B cell (primary cell): ENCODE measurements around the gene IFITM1.
"Not testable (repeated sequence)": the region's sequence is repeated elsewhere in the genome, so short reads cannot be mapped to it uniquely, and the experiment has no call there.

Experiments used
- EZH2 ChIP-seq: IDR thresholded peaks from 2 replicates; pipeline ENCODE4 v1.6.1; 2012; ENCODE audit warnings: borderline replicate concordance, low read depth, mild to moderate bottlenecking, moderate library complexity, low read length; ENCODE audit not compliant: insufficient read depth, poor library complexity, severe bottlenecking
- TF ChIP-seq, protein P1 (sequence below): fragments of 200-600 bp; IDR thresholded peaks from one replicate; pipeline ENCODE4 v1.8.0; 2022; ENCODE audit warnings: antibody characterized with exemption, mild to moderate bottlenecking

DNA sequence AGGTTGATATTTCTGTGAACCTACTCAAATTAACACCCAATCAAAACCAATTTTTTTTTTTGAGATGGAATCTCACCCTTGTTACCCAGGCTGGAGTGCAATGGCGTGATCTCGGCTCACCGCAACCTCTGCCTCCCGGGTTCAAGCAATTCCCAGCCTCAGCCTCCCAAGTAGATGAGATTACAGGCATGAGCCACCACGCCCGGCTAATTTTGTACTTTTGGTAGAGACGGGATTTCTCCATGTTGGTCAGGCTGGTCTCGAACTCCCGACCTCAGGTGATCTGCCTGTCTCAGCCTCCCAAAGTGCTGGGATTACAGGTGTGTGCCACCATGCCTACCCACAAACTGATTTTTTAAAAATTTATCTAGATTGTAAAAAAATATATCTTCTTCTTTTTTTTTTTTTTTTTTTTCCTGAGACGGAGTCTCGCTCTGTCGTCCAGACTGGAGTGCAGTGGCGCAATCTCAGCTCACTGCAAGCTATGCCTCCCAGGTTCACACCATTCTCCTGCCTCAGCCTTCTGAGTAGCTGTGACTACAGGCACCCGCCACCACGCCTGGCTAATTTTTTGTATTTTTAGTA, 14.8 kb downstream of the IFITM1 start:
- TF ChIP-seq, protein P1, sequence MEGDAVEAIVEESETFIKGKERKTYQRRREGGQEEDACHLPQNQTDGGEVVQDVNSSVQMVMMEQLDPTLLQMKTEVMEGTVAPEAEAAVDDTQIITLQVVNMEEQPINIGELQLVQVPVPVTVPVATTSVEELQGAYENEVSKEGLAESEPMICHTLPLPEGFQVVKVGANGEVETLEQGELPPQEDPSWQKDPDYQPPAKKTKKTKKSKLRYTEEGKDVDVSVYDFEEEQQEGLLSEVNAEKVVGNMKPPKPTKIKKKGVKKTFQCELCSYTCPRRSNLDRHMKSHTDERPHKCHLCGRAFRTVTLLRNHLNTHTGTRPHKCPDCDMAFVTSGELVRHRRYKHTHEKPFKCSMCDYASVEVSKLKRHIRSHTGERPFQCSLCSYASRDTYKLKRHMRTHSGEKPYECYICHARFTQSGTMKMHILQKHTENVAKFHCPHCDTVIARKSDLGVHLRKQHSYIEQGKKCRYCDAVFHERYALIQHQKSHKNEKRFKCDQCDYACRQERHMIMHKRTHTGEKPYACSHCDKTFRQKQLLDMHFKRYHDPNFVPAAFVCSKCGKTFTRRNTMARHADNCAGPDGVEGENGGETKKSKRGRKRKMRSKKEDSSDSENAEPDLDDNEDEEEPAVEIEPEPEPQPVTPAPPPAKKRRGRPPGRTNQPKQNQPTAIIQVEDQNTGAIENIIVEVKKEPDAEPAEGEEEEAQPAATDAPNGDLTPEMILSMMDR, result not testable (repeated sequence)
- TF ChIP-seq EZH2, result not testable (repeated sequence)
